Right lobe of liver (tissue), 6 donors: ENCODE results near the gene NSUN3. TPM values are rescaled to one million over a fixed set of nuclear protein-coding genes. Genes with fewer than 3 reads are reported as not detected.

ENCODE experiments used
- ATAC-seq, 4 donors: fragments of 200-7000 bp; cut with Tn5 transposase; one replicate each; pipeline ENCODE4 v1.9.1; 2020; ENCODE audit warnings: mild to moderate bottlenecking in 4 of 4, moderate library complexity in 4 of 4
- DNase-seq, 3 donors: peaks; one replicate each; pipeline ENCODE4 v3.0.0-alpha.2; 2020
- H3K27ac ChIP-seq, 3 donors: fragments of 200-600 bp; one replicate each; pipeline ENCODE4 v1.8.0; 2022
- H3K27me3 ChIP-seq, 2 donors: fragments of 200-600 bp; one replicate each; pipeline ENCODE4 v1.8.0; 2022
- H3K36me3 ChIP-seq, 4 donors: fragments of 200-600 bp; sonication (generic) in 1 of 4; one replicate each; pipeline versions ENCODE4 v1.5.1 to v1.8.0; 2017 to 2022; ENCODE audit warnings: control low read depth in 1 of 4
- H3K4me1 ChIP-seq, 4 donors: fragments of 200-600 bp; sonication (generic) in 1 of 4; one replicate each; pipeline versions ENCODE4 v1.5.1 to v1.8.0; 2017 to 2022; ENCODE audit warnings: control low read depth in 1 of 4
- H3K4me3 ChIP-seq, 3 donors: fragments of 200-600 bp; one replicate each; pipeline ENCODE4 v1.8.0; 2022
- H3K9me3 ChIP-seq, 4 donors: fragments of 200-600 bp; sonication (generic) in 1 of 4; one replicate each; pipeline versions ENCODE4 v1.5.1 to v1.8.0; 2017 to 2022; ENCODE audit warnings: control low read depth in 1 of 4
- CTCF ChIP-seq, 4 donors: fragments of 200-600 bp in 3 of 4; fragments of 450-650 bp in 1 of 4; IDR thresholded peaks; one replicate each; pipeline versions ENCODE4 v1.5.1 to v1.8.0; 2016 to 2022; ENCODE audit warnings: antibody characterized with exemption in 4 of 4, mild to moderate bottlenecking in 2 of 4
- POLR2A ChIP-seq: fragments of 450-650 bp; IDR thresholded peaks from one replicate; pipeline ENCODE4 v1.6.1; 2017; ENCODE audit warnings: antibody characterized with exemption, mild to moderate bottlenecking
- WGBS: methylation state at CpG from one replicate; pipeline ENCODE4 v1.1.6; 2018; ENCODE audit warnings: low coverage, low lambda C conversion rate; ENCODE audit not compliant: insufficient coverage; ENCODE audit errors: missing lambda C conversion rate; 5-methylcytosine and 5-hydroxymethylcytosine counted together
- intact Hi-C, 2 donors: fragments of 100-400 bp; cut with DNase I; formaldehyde crosslinking; loops; one replicate each; pipeline versions ENCODE4 v1.11.2 to v1.14.1; 2022
- total RNA-seq, 6 experiments: library from RNA; depleted of rRNA in 2 of 6; stranded (reverse); fragments of >200 nt in 2 of 6; fragmentation: NEBNext Ultra II Directional in 3 of 6; extraction: Animal tissue kit (Norgen Biotek cat#: 25700) in 3 of 6; gene quantifications; one replicate each; pipeline versions ENCODE4 v1.1.0 to v1.2.4, GENCODE V29; 2016 to 2023
- donor health status: DM: no; HTN: yes; CAD: no.
- donor health status: DM: no; HTN: no; CAD: no.
- donor health status: DM: no; HTN: no; CAD: no.
- donor health status: DM: no; HTN: yes; CAD: no.
- donor health status: DM: no; HTN: yes; CAD: no.

Gene NSUN3
- total RNA-seq, 6 experiments from 2014 or later, result 4.9 to 6.2 (median 5.6) TPM

GRCh38 chr3:94173673-94174434 lies 111.0 kb downstream of the NSUN3 start:
- no peak overlapping the region for H3K4me3 ChIP-seq
- 47% methylated on average over 2 of the region's 2 CpGs for WGBS
- intact Hi-C loops, result no loop called here
- DNase-seq (no peak), ATAC-seq (no peak)
- TF ChIP-seq POLR2A (no peak), CTCF (IDR thresholded peaks at IDR 0.05) (no peak)
- no peaks in the 10 kb centered on the region for H3K36me3 ChIP-seq
- no peaks in the 10 kb centered on the region for H3K27me3 ChIP-seq
- no peak overlapping the region for H3K27ac ChIP-seq
- no peaks in the 10 kb centered on the region for H3K4me1 ChIP-seq
- no peaks in the 10 kb centered on the region for H3K9me3 ChIP-seq

- DNase-seq, result no peak
- no peaks in the 10 kb centered on the region for H3K27me3 ChIP-seq
- WGBS, result 69% methylated on average over 2 of the region's 2 CpGs
- H3K9me3 ChIP-seq, result no peaks in the 10 kb centered on the region
- no peaks in the 10 kb centered on the region for H3K4me1 ChIP-seq
- intact Hi-C loops, result no loop called here
- no peak overlapping the region for H3K4me3 ChIP-seq
- no peak overlapping the region for H3K27ac ChIP-seq
- H3K36me3 ChIP-seq, result no peaks in the 10 kb centered on the region
- ATAC-seq, result no peak
- TF ChIP-seq CTCF (IDR thresholded peaks at IDR 0.05), result no peak
- no peak for TF ChIP-seq POLR2A
These were observed 112.8 kb downstream of the NSUN3 start for GRCh38 chr3:94175677-94176076.

- ATAC-seq (no peak), DNase-seq (no peak)
- TF ChIP-seq CTCF (IDR thresholded peaks at IDR 0.05), result no peak
- TF ChIP-seq POLR2A, result no peak
- H3K36me3 ChIP-seq, result no peaks in the 10 kb centered on the region
- H3K27me3 ChIP-seq, result no peaks in the 10 kb centered on the region
- WGBS, result 52% methylated on average over 4 of the region's 6 CpGs
- intact Hi-C loops, result no loop called here
- H3K4me3 ChIP-seq, result no peak overlapping the region
- no peaks in the 10 kb centered on the region for H3K4me1 ChIP-seq
- H3K9me3 ChIP-seq, result no peaks in the 10 kb centered on the region
- no peak overlapping the region for H3K27ac ChIP-seq
These were observed 114.3 kb downstream of the NSUN3 start for GRCh38 chr3:94176988-94177745.

Other genes with a start within 250 kb of the NSUN3 start
- 100 to 1,000 TPM; 157 to 215 (median 183) TPM for gene PROS1, start 89.2 kb upstream of the NSUN3 start, total RNA-seq
- 1 to 10 TPM; 3.9 to 5.6 (median 4.5) TPM for gene ARL13B, start 82.9 kb upstream of the NSUN3 start, total RNA-seq
- gene STX19, start 34.5 kb upstream of the NSUN3 start, total RNA-seq, result not detected
- gene DHFR2, start 145 bp upstream of the NSUN3 start, total RNA-seq, result 1 to 10 TPM; 3.3 to 5.7 (median 4.1) TPM